Kidney (tissue), 14 donors: ENCODE measurements around the gene CALR. TPM values are rescaled to one million over a fixed set of nuclear protein-coding genes. Genes with fewer than 3 reads are reported as not detected.

ENCODE experiments used
- DNase-seq, 5 donors: peaks; one replicate each; pipeline ENCODE4 v3.0.0-alpha.2; 2013 to 2020
- FAIRE-seq: peaks from 2 replicates; lab custom pipeline; 2012; peaks lifted over from hg19 to GRCh38; lab: Jason Lieb, UNC
- H3K27ac ChIP-seq, 2 donors: one replicate each; pipeline ENCODE4 v1.7.0; 2013; ENCODE audit warnings: low read depth in 2 of 2, low read length in 2 of 2, inconsistent platforms in 1 of 2
- H3K27me3 ChIP-seq: one replicate; pipeline ENCODE4 v1.7.1; 2013; ENCODE audit warnings: low read length, inconsistent platforms; ENCODE audit not compliant: control insufficient read depth, insufficient read depth
- H3K36me3 ChIP-seq, 3 donors: one replicate each; pipeline versions ENCODE4 v1.7.0 to v1.7.1; 2013; ENCODE audit warnings: low read length in 3 of 3, control low read depth in 1 of 3, inconsistent platforms in 1 of 3; ENCODE audit not compliant: insufficient read depth in 3 of 3, control insufficient read depth in 2 of 3
- H3K4me1 ChIP-seq, 3 donors: one replicate each; pipeline versions ENCODE4 v1.7.0 to v1.7.1; 2013; ENCODE audit warnings: low read length in 3 of 3, inconsistent platforms in 1 of 3, low read depth in 1 of 3; ENCODE audit not compliant: control insufficient read depth in 2 of 3, insufficient read depth in 2 of 3
- H3K4me3 ChIP-seq, 3 donors: one replicate each; pipeline versions ENCODE4 v1.7.0 to v1.8.1; 2013; ENCODE audit warnings: low read length in 3 of 3, control low read depth in 1 of 3, inconsistent platforms in 1 of 3
- H3K9ac ChIP-seq, 3 donors: one replicate each; pipeline versions ENCODE4 v1.7.0 to v1.7.1; 2013; ENCODE audit warnings: low read length in 3 of 3, control low read depth in 1 of 3, inconsistent platforms in 1 of 3
- H3K9me3 ChIP-seq, 3 donors: one replicate each; pipeline versions ENCODE4 v1.7.0 to v1.7.1; 2013; ENCODE audit warnings: low read length in 3 of 3, control low read depth in 1 of 3, inconsistent platforms in 1 of 3; ENCODE audit not compliant: control insufficient read depth in 2 of 3, insufficient read depth in 1 of 3
- intact Hi-C: fragments of 100-400 bp; cut with DNase I; formaldehyde crosslinking; loops from one replicate; pipeline ENCODE4 v1.11.1; 2022
- polyA plus RNA-seq: library from polyadenylated mRNA; stranded (reverse); fragments of 350-450 nt; fragmentation: Illumina TruSeq; extraction: RNeasy Lipid Tissue Mini Kit (QIAGEN cat#74804); gene quantifications from one replicate; pipeline ENCODE4 v1.2.3, GENCODE V29; 2014; ENCODE audit warnings: low read depth, low replicate concordance; ENCODE audit not compliant: insufficient read depth
- total RNA-seq: library from RNA; stranded (reverse); fragmentation: NEBNext Ultra II Directional; extraction: Animal tissue kit (Norgen Biotek cat#: 25700); gene quantifications from one replicate; pipeline ENCODE4 v1.2.1, GENCODE V29; 2021
- TF ChIP-seq, protein P1 (sequence below): IDR thresholded peaks from 3 replicates; pipeline ENCODE4 v1.5.1; 2012; ENCODE audit warnings: mild to moderate bottlenecking, moderate library complexity, borderline replicate concordance; ENCODE audit not compliant: insufficient read depth; ENCODE audit errors: extremely low read depth
- donor health status: control.
- donor health status: control.
- donor health status: control.
- donor health status: control.
- donor health status: control.
- donor health status: DM: yes; HTN: yes; CAD: no.
- donor health status: Normal renal cell carcinoma (clear cell type).

The CALR gene
- total and polyA plus RNA-seq, 2 donors from 2014 or later: 1,037 to 1,087 TPM

DNA sequence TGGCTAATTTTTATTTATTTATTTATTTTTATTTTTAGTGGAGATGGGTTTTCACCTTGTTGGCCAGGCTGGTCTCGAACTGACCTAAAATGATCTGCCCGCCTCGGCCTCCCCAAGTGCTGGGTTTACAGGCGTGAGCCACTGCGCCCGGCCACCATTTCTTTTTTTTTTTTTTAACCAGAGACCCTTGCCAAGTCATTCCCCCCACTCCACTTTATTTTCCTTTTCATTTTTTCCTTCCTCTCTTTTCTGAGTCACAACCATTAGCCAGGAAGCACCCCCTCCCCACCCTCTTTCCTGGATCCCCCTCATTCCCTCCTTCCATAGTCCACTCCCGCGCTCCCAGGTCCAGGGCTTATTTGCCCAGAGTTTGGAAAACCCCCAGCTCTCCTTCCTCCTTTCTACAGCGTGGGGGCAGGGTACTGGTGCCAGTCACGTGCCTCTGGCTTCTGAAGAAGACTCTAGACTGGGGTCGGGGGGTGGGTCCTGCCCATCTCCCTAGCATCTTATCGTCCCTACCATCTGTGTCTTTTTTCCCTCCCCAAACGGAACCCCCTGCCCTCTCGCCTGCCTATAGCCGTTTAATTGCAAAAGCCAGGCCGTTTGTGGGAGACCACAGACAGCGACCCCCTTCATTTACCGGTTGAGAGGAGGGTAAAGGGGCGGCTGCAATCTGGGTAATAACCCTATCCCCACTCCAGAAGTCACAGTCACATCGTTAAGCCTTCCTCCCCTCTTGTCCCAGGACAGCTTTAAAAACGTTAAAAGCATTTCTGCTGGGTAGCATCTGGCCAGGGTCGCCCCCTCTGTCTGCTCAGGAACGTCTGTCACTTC, 1.1 kb upstream of the CALR start:
- peaks cover 11 to 24% (median 13%) of the 10 kb centered on the region in 3 donors for H3K36me3 ChIP-seq
- peak overlapping the region; percentile 58 to 91 (median 65) for H3K4me3 ChIP-seq
- peaks cover 0 to 34% (median 30%) of the 10 kb centered on the region in 3 donors for H3K4me1 ChIP-seq
- H3K9me3 ChIP-seq: no peaks in the 10 kb centered on the region
- TF ChIP-seq, protein P1, sequence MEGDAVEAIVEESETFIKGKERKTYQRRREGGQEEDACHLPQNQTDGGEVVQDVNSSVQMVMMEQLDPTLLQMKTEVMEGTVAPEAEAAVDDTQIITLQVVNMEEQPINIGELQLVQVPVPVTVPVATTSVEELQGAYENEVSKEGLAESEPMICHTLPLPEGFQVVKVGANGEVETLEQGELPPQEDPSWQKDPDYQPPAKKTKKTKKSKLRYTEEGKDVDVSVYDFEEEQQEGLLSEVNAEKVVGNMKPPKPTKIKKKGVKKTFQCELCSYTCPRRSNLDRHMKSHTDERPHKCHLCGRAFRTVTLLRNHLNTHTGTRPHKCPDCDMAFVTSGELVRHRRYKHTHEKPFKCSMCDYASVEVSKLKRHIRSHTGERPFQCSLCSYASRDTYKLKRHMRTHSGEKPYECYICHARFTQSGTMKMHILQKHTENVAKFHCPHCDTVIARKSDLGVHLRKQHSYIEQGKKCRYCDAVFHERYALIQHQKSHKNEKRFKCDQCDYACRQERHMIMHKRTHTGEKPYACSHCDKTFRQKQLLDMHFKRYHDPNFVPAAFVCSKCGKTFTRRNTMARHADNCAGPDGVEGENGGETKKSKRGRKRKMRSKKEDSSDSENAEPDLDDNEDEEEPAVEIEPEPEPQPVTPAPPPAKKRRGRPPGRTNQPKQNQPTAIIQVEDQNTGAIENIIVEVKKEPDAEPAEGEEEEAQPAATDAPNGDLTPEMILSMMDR: no peak
- intact Hi-C loops: no loop called here
- peak overlapping the region; percentile 22 to 71 (median 32) for H3K9ac ChIP-seq
- H3K27me3 ChIP-seq: no peaks in the 10 kb centered on the region
- DNase-seq: peak; percentile 57 to 82 (median 74)
- peak overlapping the region in 1 of 2 donors; percentile 81 for H3K27ac ChIP-seq
- FAIRE-seq: no peak

DNA sequence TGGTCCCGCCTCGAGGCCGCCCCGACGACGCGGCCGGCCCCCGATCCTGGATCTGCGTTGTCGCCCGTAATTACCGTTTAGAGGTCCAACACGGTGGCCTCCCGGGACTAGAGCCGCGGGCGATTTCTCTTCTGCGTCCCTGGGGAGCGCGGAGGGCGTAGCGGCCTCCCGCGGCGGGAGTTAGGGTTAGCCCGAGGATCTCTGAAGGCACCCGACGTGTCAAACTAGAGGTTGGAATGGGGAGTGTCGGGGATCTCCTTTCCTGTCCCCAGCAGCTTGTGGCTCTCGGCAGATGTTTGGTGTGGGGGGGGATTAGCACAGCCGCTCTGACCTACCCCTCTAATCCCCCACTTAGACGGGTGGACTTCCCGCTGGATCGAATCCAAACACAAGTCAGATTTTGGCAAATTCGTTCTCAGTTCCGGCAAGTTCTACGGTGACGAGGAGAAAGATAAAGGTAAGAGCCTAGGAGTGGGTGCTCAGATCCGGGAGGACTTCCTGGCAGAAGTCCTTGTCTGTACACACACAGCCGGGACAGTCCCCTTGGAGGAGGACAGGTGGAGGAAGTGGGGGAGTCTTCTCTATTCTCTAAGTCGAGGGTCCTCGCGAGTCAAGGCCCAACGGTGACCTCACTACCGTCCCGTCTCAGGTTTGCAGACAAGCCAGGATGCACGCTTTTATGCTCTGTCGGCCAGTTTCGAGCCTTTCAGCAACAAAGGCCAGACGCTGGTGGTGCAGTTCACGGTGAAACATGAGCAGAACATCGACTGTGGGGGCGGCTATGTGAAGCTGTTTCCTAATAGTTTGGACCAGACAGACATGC, 581 bp downstream of the CALR start:
- intact Hi-C loops: no loop called here
- TF ChIP-seq, protein P1: no peak
- H3K36me3 ChIP-seq: peaks cover 15 to 34% (median 18%) of the 10 kb centered on the region in 3 donors
- H3K9me3 ChIP-seq: no peaks in the 10 kb centered on the region
- FAIRE-seq (no peak), DNase-seq (peak; percentile 50 to 78 (median 66))
- peaks cover 0 to 33% (median 30%) of the 10 kb centered on the region in 3 donors for H3K4me1 ChIP-seq
- peak overlapping the region; percentile 91 to 93 (median 93) for H3K9ac ChIP-seq
- H3K4me3 ChIP-seq: peak overlapping the region; percentile 91 to 96 (median 91)
- no peaks in the 10 kb centered on the region for H3K27me3 ChIP-seq
- H3K27ac ChIP-seq: peak overlapping the region; percentile 91 to 92

DNA sequence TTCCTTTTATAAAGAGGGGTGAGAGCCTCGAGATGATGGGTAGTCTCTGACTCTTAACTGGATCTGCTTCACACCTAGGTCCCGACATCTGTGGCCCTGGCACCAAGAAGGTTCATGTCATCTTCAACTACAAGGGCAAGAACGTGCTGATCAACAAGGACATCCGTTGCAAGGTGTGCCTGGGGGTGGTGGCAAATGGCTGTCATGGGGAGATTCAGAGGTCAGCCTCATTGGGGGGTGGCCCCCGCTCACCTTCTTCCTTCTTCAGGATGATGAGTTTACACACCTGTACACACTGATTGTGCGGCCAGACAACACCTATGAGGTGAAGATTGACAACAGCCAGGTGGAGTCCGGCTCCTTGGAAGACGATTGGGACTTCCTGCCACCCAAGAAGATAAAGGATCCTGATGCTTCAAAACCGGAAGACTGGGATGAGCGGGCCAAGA, 1.6 kb downstream of the CALR start:
- no peak for FAIRE-seq
- Histone ChIP-seq H3K9ac (peak overlapping the region in 1 of 3 donors; percentile 91), H3K9me3 (no peaks in the 10 kb centered on the region), H3K4me1 (peaks cover 0 to 33% (median 26%) of the 10 kb centered on the region in 3 donors), H3K27me3 (no peaks in the 10 kb centered on the region), H3K27ac (no peak overlapping the region), H3K4me3 (peak overlapping the region; percentile 22 to 91 (median 91)), H3K36me3 (peaks cover 18 to 34% (median 21%) of the 10 kb centered on the region in 3 donors)
- intact Hi-C loops: no loop called here
- peak in 1 of 5 donors; percentile 54 for DNase-seq
- TF ChIP-seq, protein P1: no peak
